ENCODE results near the gene RHBDL3.

DNA sequence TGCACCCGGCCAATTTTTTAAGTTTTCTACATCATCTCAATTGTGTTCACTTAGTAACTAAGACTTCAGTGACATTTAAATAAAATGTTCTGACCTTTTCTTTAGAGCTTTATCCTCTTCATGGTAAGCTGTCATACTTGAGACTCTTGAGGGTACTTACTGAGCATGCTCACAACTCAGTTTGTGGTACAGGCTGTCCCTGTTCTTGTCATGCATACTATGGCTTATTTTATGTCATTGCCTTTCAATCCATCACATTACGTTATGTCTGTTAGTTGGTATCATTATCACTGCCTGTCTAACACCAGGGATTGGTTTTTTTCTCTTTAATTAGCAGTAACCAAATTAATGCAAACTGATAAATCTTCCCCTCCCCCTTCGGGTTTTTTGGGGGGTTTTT lies 41.9 kb upstream of the RHBDL3 start:
- TF ChIP-seq CTCF (IDR thresholded peaks at IDR 0.05) (no peak), POLR2A (IDR thresholded peaks at IDR 0.05) (no peak), EP300 (IDR thresholded peaks at IDR 0.05) (no peak)

Measured in tibial nerve (tissue), 4 donors.